Karpas-422 (cell line): Measurements from ENCODE around the gene ZNF106. TPM values are rescaled to one million over a fixed set of nuclear protein-coding genes. Genes with fewer than 3 reads are reported as not detected.

Experiments
- DNase-seq: peaks from one replicate; pipeline ENCODE4 v3.0.0-alpha.2; 2015
- H2AFZ ChIP-seq: fragments of 200-600 bp; sonication (generic); 2 replicates; pipeline ENCODE4 v1.6.1; 2014; ENCODE audit warnings: antibody characterized with exemption, low read length, mixed read lengths
- H3K27ac ChIP-seq: fragments of 200-600 bp; sonication (generic); 2 replicates; pipeline ENCODE4 v1.5.1; 2014; ENCODE audit warnings: mild to moderate bottlenecking, low read length, moderate library complexity
- H3K27me3 ChIP-seq: fragments of 200-600 bp; sonication (generic); 2 replicates; pipeline ENCODE4 v1.6.1; 2014; ENCODE audit warnings: low read length, mixed read lengths
- H3K36me3 ChIP-seq: fragments of 200-600 bp; sonication (generic); 2 replicates; pipeline ENCODE4 v1.6.1; 2014; ENCODE audit warnings: low read length, mixed read lengths; ENCODE audit not compliant: insufficient read depth
- H3K4me1 ChIP-seq: fragments of 200-600 bp; sonication (generic); 2 replicates; pipeline ENCODE4 v1.6.1; 2014; ENCODE audit warnings: mild to moderate bottlenecking, low read length, mixed read lengths
- H3K4me2 ChIP-seq: fragments of 200-600 bp; sonication (generic); 2 replicates; pipeline ENCODE4 v1.6.1; 2014; ENCODE audit warnings: low read length, low read depth, mild to moderate bottlenecking; ENCODE audit not compliant: poor library complexity, severe bottlenecking
- H3K4me3 ChIP-seq: fragments of 200-600 bp; sonication (generic); 2 replicates; pipeline ENCODE4 v1.5.1; 2014; ENCODE audit warnings: mild to moderate bottlenecking, antibody characterized with exemption, low read length, mixed read lengths
- H3K79me2 ChIP-seq: fragments of 200-600 bp; sonication (generic); 2 replicates; pipeline ENCODE4 v1.6.1; 2014; ENCODE audit warnings: mild to moderate bottlenecking, low read length, mixed read lengths
- H3K9ac ChIP-seq: fragments of 200-600 bp; sonication (generic); 2 replicates; pipeline ENCODE4 v1.6.0; 2014; ENCODE audit warnings: low read length
- H3K9me2 ChIP-seq: fragments of 200-600 bp; sonication (generic), shearing (Covaris generic); replicated peaks from 2 replicates; pipeline ENCODE4 v1.6.0; 2014; ENCODE audit warnings: mild to moderate bottlenecking, low read length, moderate library complexity; ENCODE audit not compliant: insufficient read depth
- H3K9me3 ChIP-seq: fragments of 300-700, 200-600 bp; sonication (generic); 2 replicates; pipeline ENCODE4 v1.6.1; 2014; ENCODE audit warnings: low read length, mixed read lengths
- H4K20me1 ChIP-seq: fragments of 200-600 bp; sonication (generic); 2 replicates; pipeline ENCODE4 v1.6.1; 2014; ENCODE audit warnings: mild to moderate bottlenecking, antibody characterized with exemption, low read length, low read depth; ENCODE audit not compliant: insufficient read depth
- total RNA-seq: library from RNA; depleted of rRNA; stranded (reverse); fragments of >200 nt; shearing (Covaris generic); gene quantifications from 2 replicates; pipeline ENCODE4 v1.2.3, GENCODE V29; 2014; ENCODE audit warnings: low replicate concordance

The ZNF106 gene
- total RNA-seq, 1 experiment from 2014 or later, result 144 TPM

GRCh38 chr15:42449770-42450424 is 41.0 kb downstream of the ZNF106 start:
- Histone ChIP-seq H3K27me3 (no peaks in the 10 kb centered on the region), H3K4me3 (no peak overlapping the region), H3K27ac (no peak overlapping the region), H3K9ac (no peak overlapping the region), H3K9me3 (no peaks in the 10 kb centered on the region), H3K79me2 (peaks cover 76% of the 10 kb centered on the region), H3K9me2 (no peaks in the 10 kb centered on the region), H3K4me2 (no peak overlapping the region), H3K36me3 (peaks cover 55% of the 10 kb centered on the region), H3K4me1 (peaks cover 12% of the 10 kb centered on the region), H4K20me1 (no peaks in the 10 kb centered on the region; the same call in 1 of the 2 replicates), H2AFZ (no peak overlapping the region)
- DNase-seq, result no peak

GRCh38 chr15:42448281-42448680 is 42.7 kb downstream of the ZNF106 start:
- DNase-seq, result no peak
- no peaks in the 10 kb centered on the region for H3K9me2 ChIP-seq
- no peak overlapping the region for H2AFZ ChIP-seq
- peaks cover 59% of the 10 kb centered on the region for H3K79me2 ChIP-seq
- no peaks in the 10 kb centered on the region for H3K4me1 ChIP-seq
- H3K9ac ChIP-seq, result no peak overlapping the region
- no peaks in the 10 kb centered on the region for H3K27me3 ChIP-seq
- H3K36me3 ChIP-seq, result peaks cover 52% of the 10 kb centered on the region
- no peaks in the 10 kb centered on the region for H3K9me3 ChIP-seq
- H3K27ac ChIP-seq, result no peak overlapping the region
- H3K4me3 ChIP-seq, result no peak overlapping the region
- no peak overlapping the region for H3K4me2 ChIP-seq
- no peaks in the 10 kb centered on the region; the same call in 1 of the 2 replicates for H4K20me1 ChIP-seq

- H3K79me2 ChIP-seq, result peaks cover 53% of the 10 kb centered on the region
- H3K4me3 ChIP-seq, result no peak overlapping the region
- H3K9ac ChIP-seq, result no peak overlapping the region
- peaks cover 52% of the 10 kb centered on the region for H3K36me3 ChIP-seq
- no peak overlapping the region for H2AFZ ChIP-seq
- no peak for DNase-seq
- H3K9me2 ChIP-seq, result no peaks in the 10 kb centered on the region
- H3K9me3 ChIP-seq, result no peaks in the 10 kb centered on the region
- H3K27me3 ChIP-seq, result no peaks in the 10 kb centered on the region
- H3K27ac ChIP-seq, result no peak overlapping the region
- H4K20me1 ChIP-seq, result no peaks in the 10 kb centered on the region; the same call in 1 of the 2 replicates
- no peaks in the 10 kb centered on the region for H3K4me1 ChIP-seq
- H3K4me2 ChIP-seq, result no peak overlapping the region
These were observed 43.3 kb downstream of the ZNF106 start for GRCh38 chr15:42447599-42447998.

- peaks cover 40% of the 10 kb centered on the region for H3K79me2 ChIP-seq
- H3K27ac ChIP-seq, result no peak overlapping the region
- no peaks in the 10 kb centered on the region for H3K27me3 ChIP-seq
- no peaks in the 10 kb centered on the region for H3K4me1 ChIP-seq
- no peaks in the 10 kb centered on the region; the same call in 1 of the 2 replicates for H4K20me1 ChIP-seq
- DNase-seq, result no peak
- H3K36me3 ChIP-seq, result peaks cover 53% of the 10 kb centered on the region
- H3K9ac ChIP-seq, result no peak overlapping the region
- H3K9me2 ChIP-seq, result no peaks in the 10 kb centered on the region
- H2AFZ ChIP-seq, result no peak overlapping the region
- H3K4me2 ChIP-seq, result no peak overlapping the region
- no peak overlapping the region for H3K4me3 ChIP-seq
- no peaks in the 10 kb centered on the region for H3K9me3 ChIP-seq
These were observed 45.4 kb downstream of the ZNF106 start for GRCh38 chr15:42445551-42445950.

GRCh38 chr15:42444415-42445063 is 46.4 kb downstream of the ZNF106 start:
- Histone ChIP-seq H3K9ac (no peak overlapping the region), H3K27ac (no peak overlapping the region), H4K20me1 (no peaks in the 10 kb centered on the region; the same call in 1 of the 2 replicates), H2AFZ (no peak overlapping the region), H3K4me3 (no peak overlapping the region), H3K79me2 (peaks cover 30% of the 10 kb centered on the region), H3K4me1 (no peaks in the 10 kb centered on the region), H3K27me3 (no peaks in the 10 kb centered on the region), H3K9me3 (no peaks in the 10 kb centered on the region), H3K4me2 (no peak overlapping the region), H3K9me2 (no peaks in the 10 kb centered on the region), H3K36me3 (peaks cover 50% of the 10 kb centered on the region)
- DNase-seq, result no peak

GRCh38 chr15:42427429-42428223 is 63.3 kb downstream of the ZNF106 start:
- Histone ChIP-seq H4K20me1 (no peaks in the 10 kb centered on the region), H3K9me3 (no peaks in the 10 kb centered on the region), H3K9me2 (no peaks in the 10 kb centered on the region), H3K4me2 (no peak overlapping the region), H3K9ac (no peak overlapping the region), H2AFZ (no peak overlapping the region), H3K4me3 (no peak overlapping the region), H3K36me3 (peaks cover 77% of the 10 kb centered on the region), H3K27me3 (no peaks in the 10 kb centered on the region), H3K4me1 (no peaks in the 10 kb centered on the region), H3K79me2 (no peaks in the 10 kb centered on the region; the same call in 1 of the 2 replicates), H3K27ac (no peak overlapping the region)
- no peak for DNase-seq

- no peak for DNase-seq
- Histone ChIP-seq H3K4me2 (no peak overlapping the region), H3K36me3 (peaks cover 74% of the 10 kb centered on the region), H3K27me3 (no peaks in the 10 kb centered on the region), H2AFZ (no peak overlapping the region), H3K9ac (no peak overlapping the region), H3K4me3 (no peak overlapping the region), H3K9me2 (no peaks in the 10 kb centered on the region), H3K9me3 (no peaks in the 10 kb centered on the region), H3K4me1 (no peaks in the 10 kb centered on the region), H3K27ac (no peak overlapping the region), H4K20me1 (no peaks in the 10 kb centered on the region), H3K79me2 (no peaks in the 10 kb centered on the region)
These were observed 69.6 kb downstream of the ZNF106 start for GRCh38 chr15:42421376-42421775.

- no peaks in the 10 kb centered on the region for H3K9me2 ChIP-seq
- no peaks in the 10 kb centered on the region for H3K79me2 ChIP-seq
- peaks cover 70% of the 10 kb centered on the region for H3K36me3 ChIP-seq
- H2AFZ ChIP-seq, result no peak overlapping the region
- H3K4me1 ChIP-seq, result peaks cover 12% of the 10 kb centered on the region
- no peaks in the 10 kb centered on the region for H3K9me3 ChIP-seq
- DNase-seq, result no peak
- no peaks in the 10 kb centered on the region for H4K20me1 ChIP-seq
- no peak overlapping the region for H3K4me2 ChIP-seq
- H3K9ac ChIP-seq, result no peak overlapping the region
- no peaks in the 10 kb centered on the region for H3K27me3 ChIP-seq
- no peak overlapping the region for H3K27ac ChIP-seq
- H3K4me3 ChIP-seq, result no peak overlapping the region
These were observed 71.6 kb downstream of the ZNF106 start for GRCh38 chr15:42419369-42419768.
